KMS-11 (cell line): Measurements from ENCODE around the gene CNPY3.

ENCODE experiments used
- H2AFZ ChIP-seq: fragments of 200-600 bp; sonication (generic); 2 replicates; pipeline ENCODE4 v1.6.1; 2016; ENCODE audit warnings: antibody characterized with exemption, mixed run types, low read depth
- H3K27ac ChIP-seq: fragments of 200-600 bp; sonication (generic); 2 replicates; pipeline ENCODE4 v1.6.1; 2016; ENCODE audit warnings: mild to moderate bottlenecking, mixed run types
- H3K27me3 ChIP-seq: fragments of 200-600 bp; sonication (generic); 2 replicates; pipeline ENCODE4 v1.6.1; 2017; ENCODE audit warnings: mild to moderate bottlenecking, low read depth, mixed run types, moderate library complexity; ENCODE audit not compliant: insufficient read depth
- H3K36me3 ChIP-seq: fragments of 200-600 bp; sonication (generic); 2 replicates; pipeline ENCODE4 v1.6.1; 2017; ENCODE audit warnings: mild to moderate bottlenecking, mixed run types; ENCODE audit not compliant: insufficient read depth
- H3K4me1 ChIP-seq: fragments of 200-600 bp; sonication (generic); 2 replicates; pipeline ENCODE4 v1.6.1; 2016; ENCODE audit warnings: mild to moderate bottlenecking, low read depth, mixed run types; ENCODE audit not compliant: poor library complexity, severe bottlenecking
- H3K4me2 ChIP-seq: fragments of 200-600 bp; sonication (generic); 2 replicates; pipeline ENCODE4 v1.7.0; 2016; ENCODE audit warnings: mild to moderate bottlenecking, mixed run types
- H3K4me3 ChIP-seq: fragments of 200-600 bp; sonication (generic); IDR thresholded peaks from 2 replicates; pipeline ENCODE4 v1.6.1; 2017; ENCODE audit warnings: low read depth, low read length, mixed read lengths; ENCODE audit not compliant: insufficient read depth
- H3K79me2 ChIP-seq: fragments of 200-600 bp; sonication (generic); 2 replicates; pipeline ENCODE4 v1.6.1; 2016; ENCODE audit warnings: low read depth, mixed run types; ENCODE audit not compliant: insufficient read depth
- H3K9ac ChIP-seq: fragments of 200-600 bp; sonication (generic); 2 replicates; pipeline ENCODE4 v1.6.1; 2016; ENCODE audit warnings: mild to moderate bottlenecking, mixed run types
- H4K20me1 ChIP-seq: fragments of 200-600 bp; sonication (generic); 2 replicates; pipeline ENCODE4 v1.6.1; 2016; ENCODE audit warnings: mild to moderate bottlenecking, mixed run types; ENCODE audit not compliant: insufficient read depth
- CTCF ChIP-seq: fragments of 200-600 bp; sonication (generic); conservative IDR thresholded peaks from 2 replicates; pipeline ENCODE4 v1.6.1; 2017; ENCODE audit warnings: low read depth, mild to moderate bottlenecking, antibody characterized with exemption, low read length, moderate library complexity, mixed read lengths

The CNPY3 gene

GRCh38 chr6:42959917-42960242 lies 30.6 kb downstream of the CNPY3 start:
- no peak for TF ChIP-seq CTCF
- H3K27me3 ChIP-seq = no peaks in the 10 kb centered on the region
- H3K79me2 ChIP-seq = no peaks in the 10 kb centered on the region
- H2AFZ ChIP-seq = no peak overlapping the region
- no peak overlapping the region for H3K4me2 ChIP-seq
- H4K20me1 ChIP-seq = no peaks in the 10 kb centered on the region
- H3K4me3 ChIP-seq = no peak overlapping the region
- H3K4me1 ChIP-seq = no peaks in the 10 kb centered on the region
- no peaks in the 10 kb centered on the region for H3K36me3 ChIP-seq
- no peak overlapping the region for H3K9ac ChIP-seq
- no peak overlapping the region for H3K27ac ChIP-seq

GRCh38 chr6:42960243-42961019 lies 31.2 kb downstream of the CNPY3 start, which contains the start of gene GNMT:
Gene GNMT, plus strand, starts transcription at chr6:42960754. Its CDS starts 14 bp downstream, at chr6:42960768.
- no peak within 1 kb of the TSS for H3K9ac ChIP-seq
- no peaks in the 10 kb centered on the region for H3K79me2 ChIP-seq
- H3K4me3 ChIP-seq = no peak within 1 kb of the TSS
- H4K20me1 ChIP-seq = no peaks in the 10 kb centered on the region
- no peaks in the 10 kb centered on the region for H3K36me3 ChIP-seq
- no peaks in the 10 kb centered on the region for H3K4me1 ChIP-seq
- H3K27ac ChIP-seq = no peak within 1 kb of the TSS
- H3K27me3 ChIP-seq = no peaks in the 10 kb centered on the region
- no peak for TF ChIP-seq CTCF
- H3K4me2 ChIP-seq = no peak within 1 kb of the TSS
- H2AFZ ChIP-seq = no peak within 1 kb of the TSS

- Histone ChIP-seq H3K9ac (no peak overlapping the region), H4K20me1 (no peaks in the 10 kb centered on the region), H3K4me1 (no peaks in the 10 kb centered on the region), H3K79me2 (no peaks in the 10 kb centered on the region), H3K4me3 (no peak overlapping the region), H3K4me2 (no peak overlapping the region), H3K27me3 (no peaks in the 10 kb centered on the region), H2AFZ (no peak overlapping the region), H3K36me3 (no peaks in the 10 kb centered on the region), H3K27ac (no peak overlapping the region)
- TF ChIP-seq CTCF = no peak
Observed at GRCh38 chr6:42961020-42961470, 31.8 kb downstream of the CNPY3 start.

GRCh38 chr6:42962096-42962495 lies 32.8 kb downstream of the CNPY3 start:
- Histone ChIP-seq H3K36me3 (no peaks in the 10 kb centered on the region), H3K4me1 (no peaks in the 10 kb centered on the region), H3K79me2 (no peaks in the 10 kb centered on the region), H3K4me2 (no peak overlapping the region), H3K27ac (no peak overlapping the region), H3K4me3 (no peak overlapping the region), H3K9ac (no peak overlapping the region), H2AFZ (no peak overlapping the region), H4K20me1 (no peaks in the 10 kb centered on the region), H3K27me3 (no peaks in the 10 kb centered on the region)
- no peak for TF ChIP-seq CTCF
